ENCODE results near the gene TRABD2B. TPM values are rescaled to one million over a fixed set of nuclear protein-coding genes. Genes with fewer than 3 reads are reported as not detected.
A peak's percentile ranks its signal among the peaks of the same experiment; 100 is the strongest.

Gene TRABD2B
- total and polyA plus RNA-seq, 8 donors = 1.6 to 3.8 (median 3.0) TPM

DNA sequence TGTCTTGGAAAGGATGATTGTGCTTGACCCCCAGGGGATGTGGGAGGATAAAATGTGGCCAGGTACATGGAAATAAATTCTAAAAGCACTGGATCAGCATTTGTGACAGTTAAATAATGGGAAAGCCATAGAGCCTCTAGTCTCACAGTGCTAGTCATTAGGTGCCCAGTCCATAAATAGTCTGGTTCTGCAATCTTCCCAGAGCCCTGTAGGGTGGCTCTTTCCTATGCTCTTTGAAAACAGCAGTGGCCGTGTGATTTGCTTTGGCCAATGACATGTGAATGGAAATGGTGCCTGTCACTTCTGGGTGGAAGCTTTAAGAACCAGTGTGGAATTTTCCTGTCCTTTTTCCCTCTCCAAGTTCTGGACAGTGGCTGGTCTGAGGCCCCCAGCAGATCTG, 113.2 kb downstream of the TRABD2B start:
- H3K27ac ChIP-seq = no peak overlapping the region
- ATAC-seq (no peak), DNase-seq (no peak), FAIRE-seq (no peak)
- intact Hi-C loops (cut with DNase I) = no loop called here
- H3K4me1 ChIP-seq = no peaks in the 10 kb centered on the region
- no peaks in the 10 kb centered on the region for H3K36me3 ChIP-seq
- H3K9me3 ChIP-seq = no peaks in the 10 kb centered on the region
- WGBS, 2 donors = 68 to 78% methylated on average over 1 of the region's 1 CpG
- H3K4me3 ChIP-seq = no peak overlapping the region
- H3K27me3 ChIP-seq = no peaks in the 10 kb centered on the region
- TF ChIP-seq, protein P1, sequence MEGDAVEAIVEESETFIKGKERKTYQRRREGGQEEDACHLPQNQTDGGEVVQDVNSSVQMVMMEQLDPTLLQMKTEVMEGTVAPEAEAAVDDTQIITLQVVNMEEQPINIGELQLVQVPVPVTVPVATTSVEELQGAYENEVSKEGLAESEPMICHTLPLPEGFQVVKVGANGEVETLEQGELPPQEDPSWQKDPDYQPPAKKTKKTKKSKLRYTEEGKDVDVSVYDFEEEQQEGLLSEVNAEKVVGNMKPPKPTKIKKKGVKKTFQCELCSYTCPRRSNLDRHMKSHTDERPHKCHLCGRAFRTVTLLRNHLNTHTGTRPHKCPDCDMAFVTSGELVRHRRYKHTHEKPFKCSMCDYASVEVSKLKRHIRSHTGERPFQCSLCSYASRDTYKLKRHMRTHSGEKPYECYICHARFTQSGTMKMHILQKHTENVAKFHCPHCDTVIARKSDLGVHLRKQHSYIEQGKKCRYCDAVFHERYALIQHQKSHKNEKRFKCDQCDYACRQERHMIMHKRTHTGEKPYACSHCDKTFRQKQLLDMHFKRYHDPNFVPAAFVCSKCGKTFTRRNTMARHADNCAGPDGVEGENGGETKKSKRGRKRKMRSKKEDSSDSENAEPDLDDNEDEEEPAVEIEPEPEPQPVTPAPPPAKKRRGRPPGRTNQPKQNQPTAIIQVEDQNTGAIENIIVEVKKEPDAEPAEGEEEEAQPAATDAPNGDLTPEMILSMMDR (IDR thresholded peaks at IDR 0.05) = no peak

DNA sequence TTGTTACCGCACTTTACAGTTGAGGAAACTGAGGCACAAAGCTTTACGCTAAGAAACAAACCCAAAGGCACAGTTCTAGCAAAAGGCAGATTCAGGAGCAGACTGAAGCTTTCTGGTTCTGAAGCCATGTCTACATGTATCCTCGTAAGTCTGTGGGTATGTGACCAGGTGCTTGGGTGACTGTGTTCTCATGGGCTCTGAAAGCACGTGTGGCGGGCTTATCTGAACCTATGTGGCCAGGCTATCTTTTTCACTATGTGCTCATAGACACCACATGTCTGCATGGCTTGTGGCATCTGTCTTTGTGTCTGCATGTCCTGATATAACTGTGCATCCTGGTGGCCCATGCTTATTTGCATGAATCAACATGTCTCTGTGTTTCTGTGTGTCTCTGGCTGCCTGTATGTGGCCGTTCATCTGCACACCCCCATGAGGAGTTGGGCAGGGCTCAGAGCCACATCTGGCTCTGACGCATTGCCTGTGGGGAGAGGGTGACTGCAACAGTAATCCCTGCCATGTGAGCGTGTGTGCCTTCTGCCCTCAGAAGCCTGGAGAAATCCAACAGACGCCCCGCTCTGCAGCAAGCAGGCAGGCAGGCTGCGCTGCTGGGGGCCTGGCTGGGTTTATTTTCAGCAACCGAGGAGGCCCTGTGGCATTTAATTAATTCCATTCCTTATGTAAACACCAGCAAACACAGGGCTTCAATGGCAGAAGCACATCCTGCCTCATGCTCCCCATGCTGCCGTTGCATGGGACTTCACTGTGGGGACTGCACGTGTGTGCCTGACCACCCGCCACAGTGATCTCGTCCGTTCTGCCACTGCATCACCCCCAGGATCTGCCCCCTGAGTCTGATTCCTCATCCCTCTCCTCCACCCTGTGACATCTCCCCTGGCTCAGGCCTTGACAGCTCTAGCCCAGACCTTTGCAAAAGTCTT, 115.4 kb downstream of the TRABD2B start:
- TF ChIP-seq, protein P1 (IDR thresholded peaks at IDR 0.05) = no peak
- Histone ChIP-seq H3K27me3 (no peaks in the 10 kb centered on the region), H3K27ac (peak overlapping the region in 3 of 4 donors; percentile 24 to 46 (median 34)), H3K4me3 (no peak overlapping the region), H3K4me1 (no peaks in the 10 kb centered on the region), H3K9me3 (no peaks in the 10 kb centered on the region), H3K36me3 (no peaks in the 10 kb centered on the region)
- DNase-seq (peak in 4 of 6 donors; percentile 41 to 70 (median 58)), FAIRE-seq (no peak), ATAC-seq (peak; percentile 69 to 84 (median 78))
- 58 to 59% methylated on average over 17 of the region's 17 CpGs for WGBS, 2 donors
- intact Hi-C loops (cut with DNase I) = no loop called here

DNA sequence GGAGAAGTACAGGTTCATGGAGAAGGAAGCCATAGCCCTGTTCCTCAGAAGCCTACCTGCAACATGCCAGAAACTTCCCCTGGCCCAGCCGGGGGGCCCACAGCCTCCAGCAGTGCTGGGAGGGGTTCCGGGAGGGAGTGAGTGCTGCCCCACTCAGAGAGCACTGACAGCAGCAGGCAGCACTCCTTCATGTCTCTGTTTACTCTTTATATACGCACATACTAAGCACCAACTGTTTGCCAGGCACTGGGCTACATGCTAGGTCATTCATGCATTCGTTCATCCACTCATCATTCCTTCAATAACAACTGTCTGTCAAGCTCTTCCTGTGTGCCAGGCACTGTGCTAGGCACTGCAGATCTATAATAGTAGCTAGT, 120.6 kb downstream of the TRABD2B start:
- no peaks in the 10 kb centered on the region for H3K36me3 ChIP-seq
- intact Hi-C loops (cut with DNase I) = no loop called here
- no peak overlapping the region for H3K4me3 ChIP-seq
- 61 to 67% methylated on average over 4 of the region's 4 CpGs for WGBS, 2 donors
- ATAC-seq (no peak), FAIRE-seq (no peak), DNase-seq (no peak)
- TF ChIP-seq, protein P1 (IDR thresholded peaks at IDR 0.05) = no peak
- H3K27me3 ChIP-seq = no peaks in the 10 kb centered on the region
- H3K9me3 ChIP-seq = no peaks in the 10 kb centered on the region
- H3K27ac ChIP-seq = peak overlapping the region in 2 of 4 donors; percentile 47 to 75
- H3K4me1 ChIP-seq = peaks cover 0 to 5% (median 0%) of the 10 kb centered on the region in 3 donors

DNA sequence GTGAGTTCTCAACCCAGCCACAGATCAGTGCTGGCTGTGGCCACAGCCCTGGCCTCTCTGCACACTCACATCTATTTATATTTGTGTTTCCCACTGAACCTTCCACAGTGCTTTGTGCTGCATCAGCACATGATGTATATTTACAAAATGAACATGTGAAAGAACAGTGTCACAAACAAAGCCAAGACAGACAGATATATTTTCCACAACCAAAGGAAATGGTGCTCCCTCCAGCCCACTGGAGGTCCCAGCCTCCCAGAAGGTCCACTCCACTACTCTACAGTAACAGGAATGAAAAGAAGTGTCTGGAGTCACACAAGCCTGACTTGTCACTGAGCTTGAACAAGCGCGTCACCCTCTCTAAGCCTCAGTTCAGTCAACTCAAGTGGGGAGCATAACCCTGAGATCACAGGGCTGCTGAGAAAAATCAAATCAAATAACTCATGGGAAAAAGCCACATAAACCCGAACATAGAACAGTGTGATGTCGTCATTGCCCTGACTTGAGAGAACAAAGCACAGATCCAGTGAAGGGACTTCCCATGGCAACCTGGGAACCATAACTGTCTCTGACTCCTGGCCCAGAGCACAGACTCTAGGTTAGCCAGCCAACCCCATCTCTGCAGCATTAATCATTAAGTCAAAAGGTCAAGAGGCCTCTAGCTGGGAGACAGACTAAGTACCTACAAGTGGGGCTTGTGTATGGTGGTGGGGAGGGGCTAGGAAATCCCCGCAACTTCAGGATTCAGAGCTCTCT, 121.2 kb downstream of the TRABD2B start:
- no peak overlapping the region for H3K4me3 ChIP-seq
- no peaks in the 10 kb centered on the region for H3K27me3 ChIP-seq
- TF ChIP-seq, protein P1 (IDR thresholded peaks at IDR 0.05) = no peak
- ATAC-seq (peak; percentile 53 to 82 (median 72)), DNase-seq (peak in 3 of 6 donors; percentile 15 to 32 (median 23)), FAIRE-seq (no peak)
- H3K4me1 ChIP-seq = peaks cover 0 to 5% (median 0%) of the 10 kb centered on the region in 3 donors
- no peaks in the 10 kb centered on the region for H3K9me3 ChIP-seq
- WGBS, 2 donors = 55 to 64% methylated on average over 5 of the region's 5 CpGs
- no peaks in the 10 kb centered on the region for H3K36me3 ChIP-seq
- intact Hi-C loops (cut with DNase I) = no loop called here
- H3K27ac ChIP-seq = peak overlapping the region in 3 of 4 donors; percentile 17 to 75 (median 47)
